GM20431 (cell line): Measurements from ENCODE around the gene GNG13.

Source experiments
- in situ Hi-C: fragments of 300-500 bp; cut with MseI, MboI; formaldehyde crosslinking; loops from one replicate; pipeline ENCODE4 v1.15.0; 2020; ENCODE audit warnings: low sequenced_read_pairs; ENCODE audit not compliant: unreplicated experiment

GNG13 gene

DNA sequence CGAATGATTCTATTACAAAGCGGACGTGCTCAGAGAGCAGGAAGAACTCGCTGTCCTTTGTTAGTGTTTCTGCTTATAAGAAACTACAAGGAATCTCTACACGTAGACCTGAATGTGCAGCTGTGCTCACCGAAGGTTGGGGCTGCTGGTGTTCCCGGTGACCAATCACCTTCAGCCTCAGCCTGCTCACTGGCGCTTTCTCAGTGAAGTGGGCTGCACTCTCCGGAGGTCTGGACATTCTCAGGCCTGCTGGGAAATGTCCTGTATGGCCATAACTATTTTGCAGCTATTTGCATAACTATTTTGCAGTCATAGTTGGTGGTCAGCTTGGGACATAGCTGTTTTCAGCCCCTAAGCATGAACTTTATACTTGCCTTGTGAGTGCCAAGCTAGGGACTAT, 50.0 kb downstream of the GNG13 start:
- in situ Hi-C loops = no loop called here

DNA sequence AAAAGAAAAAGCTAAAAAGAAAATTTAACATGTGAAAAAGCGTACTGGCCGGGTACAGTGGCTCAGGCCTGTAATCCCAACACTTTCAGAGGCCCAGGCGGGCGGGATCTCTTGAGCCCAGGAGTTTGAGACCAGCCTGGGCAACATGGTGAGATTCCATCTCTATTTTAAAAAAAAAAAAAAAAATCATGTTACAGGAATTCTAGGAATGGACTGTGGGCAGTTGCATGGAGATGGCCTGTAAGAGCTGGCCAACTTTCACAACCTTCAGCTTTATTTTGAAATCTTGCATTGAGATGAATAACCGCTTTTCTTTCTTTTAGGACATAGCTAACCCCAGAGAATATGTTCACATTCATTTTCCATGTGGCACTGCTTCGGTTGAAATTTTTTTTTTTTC, 51.5 kb downstream of the GNG13 start:
- in situ Hi-C loops = no loop called here
